Stimulated activated CD8-positive, alpha-beta memory T cell treated with anti-CD3 and anti-CD28 coated beads, Interleukin-15, amount 100 ng/mL, for 48 hours (primary cell): ENCODE data around the gene E2F1.

ENCODE experiments used
- DNase-seq, 2 donors: peaks; one replicate each; pipeline ENCODE4 v3.0.0-alpha.2; 2020; ENCODE audit warnings: low read depth in 2 of 2

E2F1 gene

DNA sequence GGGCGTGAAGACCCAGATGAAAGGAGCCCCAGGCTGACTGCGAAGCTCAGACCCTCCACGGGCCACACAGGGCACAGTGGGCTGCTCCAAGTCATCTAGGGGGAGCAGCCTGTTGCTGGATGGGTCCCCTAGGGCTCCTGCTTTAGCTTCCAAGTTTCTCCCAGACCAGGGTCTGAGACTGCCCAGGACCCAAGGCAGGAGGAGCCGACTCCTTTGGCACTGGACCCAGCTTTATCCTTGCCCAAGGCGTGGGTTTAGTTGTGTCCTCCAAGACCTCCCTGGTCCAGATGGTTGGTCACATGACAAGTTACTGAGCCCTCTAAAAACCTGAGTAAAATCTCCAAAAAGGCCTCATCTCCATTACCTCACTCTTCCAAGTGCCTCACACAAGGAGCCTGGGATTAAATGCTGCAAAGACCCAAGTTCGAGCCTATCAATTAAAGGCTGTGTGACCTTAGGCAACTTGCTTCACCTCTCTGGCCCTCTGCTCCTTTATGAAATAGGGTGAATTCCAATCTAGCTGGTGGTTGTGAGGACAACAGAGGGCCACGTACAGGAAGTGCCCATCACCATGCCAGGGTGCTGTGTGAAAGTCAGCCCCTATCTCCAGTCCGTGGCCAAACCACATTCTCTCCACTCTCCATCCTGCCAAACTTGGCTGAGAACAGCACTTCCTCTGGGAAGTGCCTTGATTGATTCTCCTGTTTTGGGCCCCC is 14.5 kb downstream of the E2F1 start:
- DNase-seq, result no peak

DNA sequence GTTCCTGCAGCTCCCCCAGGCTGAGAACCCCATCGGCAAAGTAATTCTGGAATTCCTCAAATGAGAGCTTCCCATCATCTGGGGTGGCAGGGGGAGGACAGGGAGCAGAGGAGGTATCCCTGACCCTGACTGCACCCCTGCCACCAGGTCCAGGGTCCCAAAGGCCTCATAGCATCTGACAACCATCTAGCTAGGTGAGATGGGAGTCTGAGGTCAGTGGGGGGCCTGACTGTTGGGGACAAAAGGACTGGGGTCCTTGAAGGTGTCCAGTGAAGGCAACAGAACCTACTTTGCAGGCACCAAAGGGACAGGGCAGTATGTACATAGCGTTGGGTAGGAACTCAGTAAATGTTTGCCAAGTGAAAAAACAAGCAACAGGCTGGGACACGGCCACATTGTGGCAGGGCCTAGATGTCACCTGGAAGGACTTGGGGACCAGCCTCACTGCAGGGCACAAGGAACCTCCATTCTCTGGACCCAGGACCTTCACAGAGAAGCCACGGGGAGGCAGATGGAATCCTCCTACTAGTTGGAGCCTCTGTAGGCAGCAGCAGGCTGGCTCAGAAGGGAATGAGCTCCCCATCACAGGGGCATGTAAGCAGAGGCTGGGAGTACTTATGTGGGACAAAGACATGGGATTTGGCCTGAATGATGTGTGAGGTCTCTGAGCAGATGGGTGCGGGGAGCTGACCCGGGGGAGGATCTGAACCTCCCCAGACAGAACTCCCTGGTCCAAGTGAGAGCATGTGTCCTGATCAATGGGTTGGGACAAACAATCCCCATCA is 15.3 kb downstream of the E2F1 start:
- DNase-seq, result no peak

DNA sequence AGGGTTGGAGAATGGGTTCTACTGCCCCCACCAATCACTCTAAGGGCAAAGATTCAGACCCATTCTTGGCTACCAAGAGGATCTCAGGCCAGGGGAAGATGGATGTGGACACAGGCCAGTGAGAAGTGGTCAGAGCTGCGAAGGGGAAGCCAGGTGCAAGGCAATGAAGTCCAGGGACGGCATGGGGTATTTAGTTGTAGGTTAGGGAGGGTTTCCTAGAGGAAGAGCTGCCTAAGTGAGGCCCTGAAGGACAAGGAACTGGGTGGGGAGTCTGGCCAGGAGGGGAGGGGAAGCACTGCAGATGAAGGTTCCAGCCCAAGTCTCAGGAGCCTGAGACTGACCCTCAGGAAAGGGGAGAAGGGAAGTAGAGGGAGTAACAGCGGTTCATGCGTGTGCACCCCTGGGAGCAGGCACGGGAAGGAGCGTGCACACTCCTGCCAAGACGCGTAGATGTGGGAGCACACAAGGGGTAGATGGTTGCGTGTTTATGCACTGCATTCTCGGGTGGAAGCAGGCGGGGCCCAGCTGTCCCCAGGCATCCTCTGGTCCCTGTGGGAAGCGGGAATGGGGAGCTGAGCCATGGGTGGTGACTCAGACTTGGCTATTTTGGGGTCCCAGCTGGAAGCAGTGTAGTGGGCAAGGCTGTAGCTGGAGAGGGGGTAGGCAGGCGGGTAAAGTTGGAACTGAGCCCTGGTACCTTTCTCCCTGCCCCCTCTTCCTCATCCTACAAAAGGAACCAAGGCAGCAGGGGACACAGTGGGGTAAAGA is 16.1 kb downstream of the E2F1 start:
- no peak for DNase-seq

DNA sequence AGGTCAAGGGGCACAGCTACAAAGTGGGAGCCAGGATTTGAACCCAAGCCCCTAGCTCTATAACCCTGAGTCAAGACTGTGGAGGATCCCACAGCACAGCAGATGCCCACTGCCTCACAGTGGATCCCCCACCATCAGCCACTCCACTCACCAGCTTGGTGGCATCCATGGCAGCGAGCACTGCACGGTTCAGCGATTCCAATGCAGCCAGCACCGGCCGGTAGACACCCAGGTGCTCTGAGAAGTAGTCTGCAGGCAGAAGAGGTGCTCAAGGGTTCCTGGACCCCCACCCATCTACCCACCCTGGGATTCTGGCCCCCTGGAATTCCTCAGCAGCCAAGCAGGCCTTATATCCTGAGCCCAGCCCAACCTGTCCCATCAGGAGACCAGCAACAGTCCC is 17.0 kb downstream of the E2F1 start:
- no peak for DNase-seq

DNA sequence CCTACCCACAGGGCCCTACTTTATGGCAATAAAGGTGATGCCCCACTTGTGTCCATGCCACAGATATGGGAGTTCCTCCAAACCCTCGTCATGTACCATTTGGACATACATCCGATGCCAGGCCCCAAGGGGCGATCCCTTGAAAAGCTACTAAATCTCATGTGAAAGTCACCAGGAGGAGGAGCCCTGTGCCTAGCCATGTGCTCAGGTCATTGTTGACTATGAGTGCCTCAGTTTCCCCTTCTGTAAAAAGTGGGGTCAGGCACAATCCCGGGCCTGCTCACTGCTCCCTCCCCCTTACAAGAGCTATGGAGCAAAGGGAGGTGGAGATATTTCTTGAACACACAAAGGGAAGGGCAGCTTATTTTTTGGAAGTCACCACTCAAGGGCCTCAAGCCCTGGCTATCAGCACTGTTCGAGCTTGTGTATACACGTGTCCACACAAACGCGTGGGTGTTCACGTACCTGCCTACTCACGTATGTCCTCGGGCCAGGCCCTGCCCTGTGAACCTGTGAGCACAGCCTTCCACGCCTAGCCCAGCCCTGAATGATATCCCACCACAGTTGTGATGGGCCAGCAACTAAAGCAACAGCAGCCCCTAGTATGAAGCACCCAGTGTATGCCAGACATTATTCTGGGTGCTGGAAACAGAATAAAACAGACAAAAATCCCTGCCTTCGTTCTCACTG is 17.6 kb downstream of the E2F1 start:
- DNase-seq, result no peak

DNA sequence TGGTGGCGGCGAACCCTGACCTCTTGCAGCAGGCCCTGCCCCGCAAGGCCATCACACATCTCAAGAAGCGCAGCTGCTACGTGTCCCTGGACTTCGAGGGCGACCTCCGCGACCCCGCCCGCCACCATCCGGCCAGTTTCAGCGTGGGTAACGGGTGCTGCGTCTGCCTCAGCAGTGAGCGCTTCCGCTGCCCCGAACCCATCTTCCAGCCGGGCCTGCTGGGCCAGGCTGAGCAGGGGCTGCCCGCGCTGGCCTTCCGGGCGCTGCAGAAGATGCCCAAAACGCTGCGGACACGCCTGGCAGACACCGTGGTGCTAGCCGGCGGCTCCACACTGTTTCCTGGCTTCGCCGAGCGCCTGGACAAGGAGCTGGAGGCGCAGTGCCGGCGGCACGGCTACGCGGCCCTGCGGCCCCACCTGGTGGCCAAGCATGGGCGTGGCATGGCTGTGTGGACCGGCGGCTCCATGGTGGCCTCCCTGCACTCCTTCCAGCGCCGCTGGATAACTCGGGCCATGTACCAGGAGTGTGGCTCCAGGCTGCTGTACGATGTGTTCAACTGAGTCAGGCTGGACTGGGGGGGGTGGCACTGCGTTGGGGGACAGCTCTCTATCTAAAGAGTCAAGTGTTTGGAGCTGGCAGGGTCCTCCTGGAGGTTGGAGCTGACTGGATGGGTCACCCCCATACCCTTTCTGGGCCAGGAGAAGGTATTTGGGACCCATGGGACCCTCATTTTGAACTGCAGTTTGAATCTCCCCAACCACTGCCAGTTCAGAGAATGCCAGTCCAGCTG is 18.3 kb downstream of the E2F1 start:
- peak; percentile 73 to 75 for DNase-seq

DNA sequence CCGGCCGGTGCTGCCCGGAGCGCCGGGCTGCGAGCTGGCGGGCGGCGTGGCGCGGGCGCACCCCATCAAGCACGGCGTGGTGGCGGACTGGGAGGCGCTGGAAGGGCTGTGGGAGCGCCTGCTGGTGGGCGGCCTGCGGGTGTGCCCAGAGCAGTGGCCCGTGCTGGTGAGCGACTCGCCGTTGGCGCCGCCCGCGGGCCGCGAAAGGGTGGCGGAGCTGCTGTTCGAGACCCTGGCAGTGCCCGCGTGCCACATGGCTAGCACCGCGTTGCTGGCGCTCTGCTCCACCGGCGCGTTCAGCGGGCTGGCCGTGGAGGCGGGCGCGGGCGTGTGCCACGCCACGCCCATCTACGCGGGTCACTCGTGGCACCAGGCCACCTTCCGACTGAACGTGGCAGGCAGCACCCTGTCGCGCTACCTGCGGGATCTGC is 18.9 kb downstream of the E2F1 start:
- peak; percentile 36 to 38 for DNase-seq

DNA sequence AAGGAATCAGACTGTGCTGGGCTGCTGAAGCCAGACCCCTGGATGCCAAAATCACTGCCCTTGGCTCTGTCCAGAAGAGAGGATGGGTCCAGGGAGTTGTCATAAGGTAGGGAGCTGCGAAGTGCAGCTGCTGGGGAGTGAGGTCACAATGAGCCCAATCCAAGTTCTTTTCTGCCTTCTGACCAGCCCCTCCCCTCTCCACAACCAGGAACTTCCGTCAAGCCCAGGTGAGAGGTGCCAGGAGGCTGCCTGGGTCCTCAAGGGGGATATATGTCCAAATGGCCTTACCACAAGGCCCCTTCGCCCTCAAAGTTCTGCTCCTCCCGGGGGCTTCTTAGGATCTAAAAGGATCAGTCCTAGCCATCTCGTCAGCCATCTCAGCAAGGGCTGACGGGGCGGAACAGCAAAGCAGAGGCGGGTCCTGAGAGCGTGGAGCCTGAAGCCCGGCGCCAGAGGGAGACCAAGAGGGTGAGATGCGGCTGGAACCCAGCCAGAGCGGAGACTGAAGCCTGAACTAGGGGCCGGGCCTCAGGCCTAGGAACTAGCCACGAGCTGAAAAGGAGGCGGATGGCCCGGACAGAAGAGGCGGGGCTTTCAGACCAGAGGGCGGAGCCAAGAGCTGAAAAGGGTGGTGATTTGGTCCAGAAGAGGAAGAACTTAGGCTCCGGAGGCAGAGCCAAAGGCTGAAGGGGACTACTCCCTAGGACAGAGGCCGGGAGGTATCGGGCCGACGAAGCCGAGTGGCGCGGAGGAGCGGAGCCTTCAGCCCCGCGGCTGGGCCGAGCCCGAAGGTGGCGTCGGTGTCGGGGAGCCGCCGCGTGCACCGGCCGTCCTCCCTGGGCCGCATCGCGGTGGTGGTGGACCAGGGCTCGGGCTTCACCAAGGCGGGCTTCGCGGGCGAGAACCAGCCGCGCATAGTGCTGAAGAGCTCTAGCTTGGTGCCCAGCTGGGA is 19.6 kb downstream of the E2F1 start, which contains the start of gene ACTL10:
Gene ACTL10 (plus strand): TSS at position 651 of the 952 bp plus-strand sequence. CDS start 555 bp downstream, outside the sequence.
- peak; percentile 84 to 85 for DNase-seq

DNA sequence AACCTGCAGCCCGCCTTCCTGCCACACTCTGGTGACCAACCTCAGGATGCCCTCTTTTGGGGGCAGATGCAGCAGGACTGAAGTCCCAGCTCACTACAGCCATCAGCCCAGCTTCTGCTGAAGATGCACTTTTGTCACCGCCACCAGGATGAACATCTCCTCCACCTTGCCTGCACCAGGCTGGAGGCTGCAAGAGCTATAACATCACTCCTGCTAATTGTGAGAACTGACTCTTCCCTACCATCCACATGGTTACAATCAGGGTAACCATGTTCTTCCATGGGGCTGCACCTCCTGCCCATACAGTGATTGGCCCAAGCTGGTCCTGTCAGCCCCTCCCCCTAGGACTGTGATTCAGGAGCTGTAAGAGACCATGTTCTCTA is 21.4 kb downstream of the E2F1 start:
- DNase-seq, result no peak

DNA sequence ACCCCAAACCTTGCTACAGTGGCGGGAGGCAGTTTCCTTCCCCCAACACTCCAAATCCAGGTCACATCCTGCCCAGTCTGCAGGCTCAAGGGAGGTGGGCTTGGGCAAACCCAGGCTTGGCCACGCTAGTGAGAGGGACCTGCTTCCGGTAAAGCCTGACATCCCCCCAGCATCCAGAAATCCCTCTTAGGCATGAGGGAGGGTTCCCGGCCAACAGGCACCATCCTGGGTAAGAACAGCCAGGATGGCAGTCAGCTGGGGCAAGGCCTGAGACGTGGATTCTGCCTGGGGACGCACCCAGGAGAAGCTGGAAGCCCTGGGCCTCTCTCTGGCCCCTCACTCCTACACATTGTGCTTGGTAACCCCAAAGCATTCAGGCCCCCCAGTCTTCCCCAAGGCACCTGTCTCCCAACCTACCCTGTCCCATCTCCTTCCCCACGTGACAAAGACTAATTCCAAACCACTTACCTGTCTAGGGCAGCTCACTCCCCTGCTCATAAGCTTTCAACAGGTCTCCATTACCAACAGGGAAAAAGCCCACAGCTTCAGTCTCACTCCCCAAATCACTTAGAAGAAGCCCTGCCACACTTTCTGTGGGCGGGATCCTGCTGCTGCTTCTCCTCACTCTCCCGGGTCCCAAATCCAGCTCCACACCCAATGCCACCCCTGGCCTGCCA is 22.0 kb downstream of the E2F1 start:
- DNase-seq, result no peak

DNA sequence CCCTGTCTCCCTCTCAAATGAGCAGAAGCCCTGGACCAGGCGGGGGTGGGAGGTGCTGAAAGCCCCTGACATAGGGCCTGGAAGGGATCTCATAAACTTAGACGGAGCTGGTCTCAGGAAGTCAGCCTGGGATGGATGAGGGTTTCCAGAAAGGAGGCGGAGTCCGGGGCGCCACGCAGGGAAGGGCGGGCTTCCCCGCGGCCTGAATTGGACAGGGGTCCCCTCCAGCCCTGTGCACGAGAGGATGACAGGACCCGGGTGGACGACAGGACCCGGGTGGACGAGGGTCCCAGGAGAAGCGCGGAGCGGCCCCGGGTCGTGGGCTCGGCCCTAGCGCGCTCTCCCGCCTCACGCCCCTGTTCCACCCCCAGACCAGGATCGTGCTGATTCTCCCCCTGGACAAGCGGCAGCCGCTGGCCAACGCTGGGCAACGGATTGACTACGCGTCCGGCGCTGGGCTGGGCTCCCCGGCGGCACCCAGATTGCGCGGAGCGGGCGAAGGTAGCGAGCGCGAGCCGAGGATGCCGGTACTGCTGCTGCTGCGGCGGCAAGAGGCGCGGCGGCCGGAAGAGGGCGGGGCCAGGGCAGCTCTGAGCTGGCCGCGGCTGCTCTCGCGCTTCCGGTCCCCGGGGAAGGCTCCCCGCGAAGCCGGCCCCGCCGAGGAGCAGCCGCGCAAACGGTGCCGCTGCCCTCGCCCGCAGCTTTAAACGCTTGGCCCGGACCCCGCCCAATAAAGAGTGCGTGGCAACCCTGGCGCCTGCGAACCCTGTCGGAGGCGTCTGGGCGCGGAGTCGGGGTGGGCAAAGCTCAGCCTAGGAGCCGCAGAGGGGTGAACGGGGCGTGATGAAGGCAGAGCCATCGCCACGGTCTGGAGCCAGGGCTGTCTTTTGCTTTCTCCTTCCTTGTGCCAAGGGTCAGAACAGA is 22.8 kb downstream of the E2F1 start:
- peak; percentile 80 to 84 for DNase-seq

DNA sequence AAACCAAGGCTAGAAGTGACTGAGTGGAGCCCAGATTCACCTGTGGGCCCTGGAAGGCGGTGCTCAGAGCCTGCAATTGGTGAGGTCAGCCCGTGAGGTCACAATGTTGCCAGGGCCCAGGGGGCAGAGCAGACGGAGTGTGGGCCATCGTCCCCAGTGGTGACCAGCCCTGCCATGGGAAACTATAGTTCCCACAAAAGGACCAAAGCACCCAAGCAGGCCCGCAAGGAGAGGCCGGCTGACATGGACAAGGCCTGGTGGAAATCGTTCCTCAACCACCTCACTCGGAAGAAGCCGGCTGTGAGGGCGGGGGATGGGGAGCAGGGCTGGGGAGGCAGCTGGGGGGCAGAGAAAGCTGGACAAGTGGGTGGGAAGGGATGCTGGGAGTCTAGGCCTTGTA is 24.0 kb downstream of the E2F1 start, which contains the start of gene C20orf144:
Gene C20orf144 (plus strand): TSS at position 156 of the 400 bp plus-strand sequence. CDS start 19 bp downstream, at position 175.
- no peak for DNase-seq

DNA sequence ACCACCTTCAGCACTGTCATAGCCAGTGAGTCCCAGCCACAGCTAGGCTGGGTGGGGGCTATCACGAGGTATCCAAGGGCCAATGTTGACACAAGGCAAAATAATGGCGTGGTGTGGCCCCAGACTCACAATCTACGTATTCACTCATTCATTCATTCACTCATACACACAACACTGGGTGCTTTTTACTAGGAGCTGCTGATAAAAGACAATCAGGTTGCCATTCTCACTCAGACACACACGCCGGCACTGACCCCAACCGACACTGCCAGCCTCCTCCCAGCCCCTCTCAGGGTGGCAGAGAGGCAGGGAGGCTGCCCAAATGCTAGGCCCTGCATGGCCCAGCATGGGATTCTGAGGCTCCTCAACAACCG is 25.5 kb downstream of the E2F1 start:
- DNase-seq, result no peak

DNA sequence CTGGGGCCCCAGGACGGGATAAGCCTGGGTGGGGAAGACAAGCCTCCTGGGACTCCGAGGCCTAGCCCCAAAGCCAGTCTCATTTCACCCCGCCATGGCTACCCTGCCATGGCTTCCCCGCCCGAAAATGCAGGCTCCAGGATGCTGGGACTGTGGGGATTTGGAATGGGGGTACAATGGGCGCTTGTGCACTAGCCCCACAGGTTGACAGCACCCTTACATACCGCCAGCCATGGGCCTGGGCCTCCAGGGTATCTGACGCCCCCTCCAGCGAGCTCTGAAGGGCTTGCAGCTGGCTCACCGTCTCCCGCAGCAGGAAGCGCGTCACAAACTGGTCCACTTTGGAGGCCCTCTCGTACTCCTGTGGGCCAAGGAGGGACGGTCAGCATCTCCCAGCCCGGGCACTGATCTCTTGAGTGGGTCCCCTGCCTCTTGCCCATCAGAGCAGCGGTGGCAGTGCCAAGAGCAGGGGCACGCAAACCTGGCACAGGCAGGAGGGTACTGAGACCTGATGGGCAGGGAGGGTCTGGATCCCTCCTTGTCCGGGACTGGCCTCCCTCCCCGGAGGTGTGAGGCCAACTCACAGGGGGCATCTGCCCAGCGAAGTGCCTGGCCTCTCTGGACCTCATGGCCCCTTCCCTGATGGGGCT is 26.0 kb downstream of the E2F1 start:
- DNase-seq, result no peak

DNA sequence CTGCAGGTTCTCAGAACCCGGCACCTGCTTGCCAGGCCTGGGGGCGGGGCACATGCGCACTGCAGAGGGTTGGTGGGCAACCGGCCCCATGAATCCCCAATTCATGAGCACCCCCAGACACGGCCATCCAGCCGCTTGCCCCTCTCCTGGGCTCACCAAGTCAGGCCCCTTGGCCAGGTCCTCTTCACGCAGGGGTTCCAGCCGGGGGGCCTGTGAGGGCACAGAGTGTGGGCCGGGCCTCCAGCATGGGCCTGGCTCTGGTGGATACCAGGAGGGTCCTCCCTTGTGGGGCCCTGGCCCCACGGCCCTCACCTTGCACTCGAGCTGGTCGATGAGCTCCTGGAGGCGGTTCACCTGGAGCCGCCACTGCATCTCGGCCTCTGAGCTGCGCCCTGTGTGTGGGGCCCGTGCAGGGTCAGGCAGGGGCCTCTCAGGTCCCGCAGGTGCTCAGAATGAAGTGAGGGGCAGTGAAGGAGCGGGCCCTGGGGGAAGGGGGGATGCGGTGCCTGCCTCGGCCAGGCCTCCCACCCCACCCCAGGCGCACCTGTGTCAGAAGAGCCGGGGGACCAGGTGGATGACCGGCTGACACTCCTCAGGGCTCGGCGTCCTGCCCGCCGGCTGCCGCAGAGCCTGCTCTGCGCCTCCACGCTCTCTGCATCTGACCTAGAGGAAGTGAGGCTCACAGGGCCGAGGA is 26.7 kb downstream of the E2F1 start:
- no peak for DNase-seq

DNA sequence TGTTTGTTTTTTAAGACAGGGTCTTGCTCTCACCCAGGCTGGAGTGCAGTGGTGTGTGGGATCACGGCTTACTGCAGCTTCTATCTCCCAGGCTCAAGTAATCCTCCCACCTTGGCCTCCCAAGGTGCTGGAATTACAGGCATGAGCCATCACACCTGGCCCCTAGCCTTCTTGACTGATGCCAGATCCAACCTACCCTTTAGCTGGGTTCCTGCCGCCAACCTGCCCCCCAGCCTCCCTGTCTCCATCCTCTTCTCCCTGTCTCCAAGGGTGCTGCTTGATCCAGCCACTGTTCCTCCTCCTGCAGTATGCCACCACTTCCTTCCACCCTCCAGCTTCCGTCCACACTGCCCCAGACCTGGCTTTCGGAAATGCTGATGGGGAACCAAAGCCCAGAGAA is 27.3 kb downstream of the E2F1 start:
- no peak for DNase-seq

DNA sequence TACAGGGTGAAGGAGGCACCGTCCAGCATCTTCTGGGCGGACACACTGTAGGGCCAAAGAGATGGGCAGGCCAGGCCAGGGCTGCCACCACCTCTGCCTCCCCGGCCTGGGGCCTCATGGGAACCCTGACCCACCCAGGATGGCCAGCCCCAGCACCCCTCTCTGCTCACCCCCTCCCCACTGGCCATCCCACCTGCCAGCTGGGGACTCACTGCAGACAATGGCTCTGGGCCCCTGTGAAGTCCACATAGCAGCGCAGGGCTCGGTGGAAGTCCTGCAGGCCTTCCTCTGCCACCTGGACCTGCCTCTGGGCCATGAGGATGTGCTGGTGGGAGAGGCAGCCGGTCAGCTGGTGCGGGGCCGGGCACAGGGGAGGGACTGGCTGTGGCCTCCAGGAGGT is 27.7 kb downstream of the E2F1 start:
- no peak for DNase-seq
